ENCODE results near the gene FRMD5.

DNA sequence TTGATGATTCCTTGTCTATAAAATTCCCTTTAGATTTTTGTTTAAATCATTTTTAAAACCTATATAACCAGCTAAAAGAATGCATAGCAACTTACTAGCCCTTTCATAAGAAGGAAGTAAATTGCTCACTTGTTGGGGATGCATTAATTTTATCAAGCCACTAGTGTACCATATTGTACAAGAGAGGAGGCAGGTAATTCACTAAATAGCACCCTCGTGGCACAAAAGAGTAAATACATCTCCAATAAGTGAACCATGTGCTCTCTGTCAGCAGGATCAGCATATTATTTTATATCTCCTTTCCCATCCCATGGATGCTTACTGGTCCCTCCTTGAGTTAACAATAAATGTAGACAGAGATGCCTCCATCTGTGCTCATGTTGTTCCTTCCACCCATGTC is 34.3 kb downstream of the FRMD5 start:
- TF ChIP-seq POLR2AphosphoS5 (IDR thresholded peaks at IDR 0.05; ENCODE audit: low read depth, low read length) (no peak), POLR2A (IDR thresholded peaks at IDR 0.05; ENCODE audit: borderline replicate concordance, extremely low read depth, insufficient read depth, insufficient read length) (no peak)
